ENCODE measurements around the gene SPN.
"Not testable (repeated sequence)": the region's sequence is repeated elsewhere in the genome, so short reads cannot be mapped to it uniquely, and the experiment has no call there.

The SPN gene

DNA sequence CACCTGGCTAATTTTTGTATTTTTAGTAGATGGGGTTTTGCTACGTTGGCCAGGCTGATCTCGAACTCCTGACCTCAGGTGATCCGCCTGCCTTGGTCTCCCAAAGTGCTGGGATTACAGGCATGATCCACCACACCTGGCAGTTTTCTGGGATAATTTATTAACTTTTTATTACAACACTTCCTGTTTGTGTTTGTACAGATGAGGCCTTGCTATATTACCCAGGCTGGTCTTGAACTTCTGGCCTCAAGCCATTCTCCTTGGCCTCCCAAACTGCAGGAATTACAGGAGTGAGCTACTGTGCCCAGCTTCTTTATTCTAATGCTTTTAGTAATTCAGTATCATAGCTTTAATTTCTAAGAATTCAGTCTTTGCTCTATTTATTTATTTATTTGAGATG, 16.1 kb upstream of the SPN start:
- DNase-seq (ENCODE audit: low read depth), result no peak

DNA sequence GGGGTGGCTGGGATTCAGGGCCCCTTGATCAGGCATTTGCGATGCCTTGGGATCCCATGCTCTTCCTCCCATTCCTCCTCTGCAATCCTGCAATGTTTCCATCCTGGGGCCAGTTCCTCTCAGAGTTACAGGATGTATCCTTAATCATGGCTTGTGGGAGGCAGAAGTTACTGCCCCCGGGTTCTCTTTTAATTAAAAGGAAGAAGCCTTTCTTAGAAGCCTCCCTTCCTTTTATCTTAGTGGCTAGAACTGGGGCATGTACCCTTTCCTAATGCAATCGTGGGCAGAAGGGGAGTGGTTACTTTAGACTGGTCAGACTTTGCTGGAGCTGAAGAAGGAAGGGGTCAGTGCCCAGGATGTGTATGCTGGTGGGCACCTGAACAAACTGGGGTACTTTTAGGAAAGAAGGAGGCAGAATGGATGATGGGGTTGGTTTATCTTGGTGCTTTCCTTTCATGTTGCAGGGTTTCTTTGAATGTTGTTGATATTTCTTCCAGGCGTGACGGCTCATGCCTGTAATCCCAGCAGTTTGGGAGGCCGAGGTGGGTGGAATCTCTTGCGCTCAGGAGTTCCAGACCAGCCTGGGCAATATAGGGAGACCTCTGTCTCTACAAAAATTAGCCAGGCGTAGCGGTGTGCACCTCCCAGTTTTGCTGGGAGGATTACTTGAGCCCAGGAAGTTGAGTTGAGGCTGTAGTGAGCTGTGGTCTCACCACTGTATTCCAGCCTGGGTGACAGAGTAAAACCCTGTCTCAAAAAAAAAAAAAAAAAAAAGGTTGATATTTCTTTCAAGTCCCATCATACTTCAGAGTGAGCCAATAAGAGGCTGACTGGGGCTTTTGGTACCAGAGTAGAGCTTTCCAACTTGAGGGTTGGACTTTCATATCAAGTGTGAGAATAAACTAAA, 13.2 kb upstream of the SPN start:
- no peak for DNase-seq (ENCODE audit: low read depth)

DNA sequence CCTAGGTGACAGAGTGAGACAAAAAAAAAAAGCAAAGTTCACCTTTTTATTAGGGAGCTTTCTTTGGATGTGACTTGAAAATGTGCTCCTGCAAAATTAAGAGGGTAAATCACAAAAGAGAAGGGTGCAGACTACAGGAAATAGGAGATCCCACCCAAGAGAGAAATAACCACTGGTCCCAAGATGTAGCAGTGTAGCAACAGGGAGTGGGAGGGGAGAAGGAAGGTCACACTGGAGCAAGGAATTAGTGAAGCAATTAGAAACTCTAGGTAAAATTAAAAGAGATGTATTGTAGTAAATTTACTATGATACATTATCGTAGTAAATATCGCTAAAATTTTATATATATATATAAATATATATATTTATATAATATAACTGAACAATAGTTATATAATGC, 12.3 kb upstream of the SPN start:
- DNase-seq (ENCODE audit: low read depth), result no peak

DNA sequence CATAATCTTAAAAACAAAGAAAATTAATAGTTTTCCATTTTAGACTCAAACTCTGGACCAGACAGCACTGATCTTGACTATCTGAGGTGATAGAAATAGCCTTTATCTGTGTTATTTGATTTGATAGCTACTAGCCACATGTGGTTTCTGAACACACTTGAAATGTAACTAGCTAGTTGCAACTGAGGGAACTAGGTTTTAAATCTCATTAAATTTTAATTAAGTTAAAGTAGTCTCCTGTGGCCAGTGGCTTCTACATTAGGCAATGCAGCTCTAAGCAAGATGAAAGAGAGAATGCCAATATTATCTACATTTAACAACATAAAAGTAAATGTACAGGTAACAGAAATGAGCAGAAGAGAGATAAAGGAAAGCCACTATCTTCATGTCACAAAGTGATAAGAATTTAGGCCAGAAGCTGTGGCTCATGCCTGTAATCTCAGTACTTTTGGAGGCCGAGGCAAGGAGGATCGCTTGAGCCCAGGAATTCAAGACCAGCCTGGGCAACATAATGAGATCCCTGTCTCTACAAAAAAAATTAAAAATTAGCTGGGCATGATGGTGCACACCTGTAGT, 11.2 kb upstream of the SPN start:
- no peak for DNase-seq (ENCODE audit: low read depth)

DNA sequence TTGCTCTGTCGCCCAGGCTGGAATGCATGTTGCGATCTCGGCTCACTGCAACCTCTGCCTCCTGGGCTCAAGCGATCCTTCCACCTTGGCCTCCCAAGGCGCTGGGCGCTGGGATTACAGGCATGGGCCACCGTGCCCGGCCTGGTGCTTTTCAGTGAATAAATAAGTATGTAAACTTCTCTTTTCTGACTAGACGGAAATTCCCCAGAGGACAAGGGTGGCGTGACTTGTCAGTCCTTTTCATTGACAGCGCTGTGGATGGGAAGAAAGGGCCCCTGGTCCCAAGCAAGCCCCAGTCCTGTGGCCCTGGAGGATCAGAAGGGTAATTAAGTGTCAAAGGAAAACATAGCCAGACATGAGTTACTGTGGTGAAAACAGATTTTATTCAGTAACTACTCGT, 9.6 kb upstream of the SPN start:
- no peak for DNase-seq (ENCODE audit: low read depth)

DNA sequence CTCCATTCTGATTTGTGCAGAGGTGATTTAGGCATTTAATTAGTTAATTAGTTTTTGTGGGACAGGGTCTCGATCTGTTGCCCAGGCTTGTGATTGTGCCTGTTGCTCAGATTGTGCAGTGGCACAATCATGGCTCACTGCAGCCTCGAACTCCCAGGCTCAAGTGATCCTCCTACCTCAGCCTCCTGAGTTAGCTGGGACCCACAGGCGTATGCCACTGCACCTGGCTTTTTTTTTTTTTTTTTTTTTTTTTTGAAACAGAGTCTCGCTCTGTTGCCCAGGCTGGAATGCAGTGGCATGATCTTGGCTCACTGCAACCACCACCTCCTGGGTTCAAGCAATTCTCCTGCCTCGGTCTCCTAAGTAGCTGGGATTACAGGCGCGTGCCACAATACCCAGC, 9.2 kb upstream of the SPN start:
- not testable (repeated sequence) for DNase-seq (ENCODE audit: low read depth)

DNA sequence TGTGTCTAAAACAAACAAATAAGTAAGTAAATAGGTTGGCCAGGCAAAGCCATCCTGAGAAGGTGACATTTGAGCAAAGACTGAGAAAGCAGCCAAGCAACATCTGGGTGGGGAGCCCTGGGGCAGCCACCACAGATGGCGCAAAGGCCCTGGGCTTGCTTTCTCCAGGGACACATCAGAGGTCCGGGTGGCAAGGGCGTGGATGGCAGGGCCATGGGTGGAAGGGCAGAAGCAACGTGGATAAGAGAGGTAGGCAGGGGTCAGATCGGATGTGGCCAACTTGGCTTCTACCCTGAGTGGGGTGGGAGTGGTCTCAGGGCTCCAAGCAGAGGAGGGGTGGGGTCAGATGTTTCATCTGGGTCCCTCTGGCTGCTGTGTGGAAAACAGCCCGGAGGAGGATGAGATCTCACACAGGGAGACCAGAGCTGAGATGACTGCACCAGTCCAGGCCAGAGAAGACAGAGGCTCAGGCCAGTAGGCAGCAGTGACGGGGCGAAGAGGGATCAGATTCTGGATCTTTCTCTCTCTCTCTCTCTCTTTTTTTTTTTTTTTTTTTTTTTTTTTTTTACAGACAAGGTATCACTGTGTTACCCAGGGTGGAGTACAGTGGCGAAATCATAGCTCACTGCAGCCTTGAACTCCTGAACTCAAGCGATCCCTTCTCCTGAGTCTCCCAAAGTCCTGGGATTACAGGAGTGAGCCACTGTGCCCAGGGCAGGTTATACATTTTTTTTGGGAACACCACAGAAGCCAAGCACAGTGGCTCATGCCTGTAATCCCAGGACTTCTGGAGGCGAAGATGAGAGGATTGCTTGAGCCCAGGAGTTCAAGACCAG, 6.1 kb upstream of the SPN start:
- DNase-seq (ENCODE audit: low read depth), result no peak

DNA sequence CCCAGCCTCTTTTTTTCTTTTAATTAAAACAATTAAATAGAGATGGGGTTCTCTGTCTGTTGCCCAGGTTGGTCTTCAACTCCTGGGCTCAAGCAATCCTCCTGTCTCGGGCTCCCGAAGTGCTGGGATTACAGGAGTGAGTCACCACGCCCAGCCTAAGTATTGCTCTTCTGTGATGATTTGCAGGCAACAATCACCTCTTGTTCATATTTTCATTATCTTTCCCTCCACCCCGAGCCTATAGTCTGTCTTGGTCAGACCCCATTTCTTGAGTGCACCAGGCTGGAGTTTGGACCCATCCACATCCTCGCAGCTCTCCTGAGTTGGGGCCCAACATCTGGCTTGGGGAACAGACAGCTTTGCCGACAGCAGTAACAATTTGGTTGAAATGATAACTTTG, 4.3 kb upstream of the SPN start:
- DNase-seq (ENCODE audit: low read depth), result no peak

DNA sequence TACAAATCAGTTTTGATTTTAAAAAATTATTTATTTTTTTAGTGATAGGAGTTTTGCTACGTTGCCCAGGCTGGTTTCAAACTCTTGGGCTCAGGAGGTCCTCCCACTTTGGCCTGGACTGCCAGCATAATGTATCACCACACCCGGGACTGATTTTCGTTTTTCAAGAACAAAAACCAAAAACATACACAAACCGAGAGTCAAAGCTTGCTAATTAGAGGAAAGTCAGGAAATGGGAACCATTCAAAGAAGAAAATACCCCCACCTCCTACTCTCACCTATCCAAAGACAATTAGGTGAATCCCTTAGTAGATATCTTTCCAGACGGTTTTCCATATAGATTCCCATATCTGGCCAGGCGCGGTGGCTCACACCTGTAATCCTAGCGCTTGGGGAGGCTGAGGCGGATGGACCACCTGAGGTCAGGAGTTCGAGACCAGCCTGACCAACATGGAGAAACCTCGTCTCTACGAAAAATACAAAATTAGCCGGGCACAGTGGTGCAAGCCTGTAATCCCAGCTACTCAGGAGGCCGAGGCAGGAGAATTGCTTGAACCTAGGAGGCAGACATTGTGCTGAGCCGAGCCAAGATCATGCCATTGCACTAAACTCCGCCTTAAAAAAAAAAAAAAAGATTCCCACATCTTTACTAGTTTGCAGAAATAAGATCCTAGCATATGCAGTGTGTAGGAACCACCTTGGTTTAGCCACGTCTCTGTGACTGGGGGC, 883 bp upstream of the SPN start:
- DNase-seq (ENCODE audit: low read depth), result no peak

DNA sequence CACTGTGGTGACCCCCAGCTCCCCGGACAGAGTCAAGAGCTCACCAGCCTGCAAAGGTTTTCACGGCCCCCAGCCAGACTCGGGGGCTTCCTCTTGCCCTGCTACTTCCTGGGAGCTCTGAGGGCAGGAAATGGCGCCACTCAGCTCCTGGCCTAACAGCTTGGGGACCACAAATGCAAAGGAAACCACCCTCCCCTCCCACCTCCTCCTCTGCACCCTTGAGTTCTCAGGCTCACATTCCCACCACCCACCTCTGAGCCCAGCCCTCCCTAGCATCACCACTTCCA, 375 bp upstream of the SPN start:
- DNase-seq (ENCODE audit: low read depth), result no peak

DNA sequence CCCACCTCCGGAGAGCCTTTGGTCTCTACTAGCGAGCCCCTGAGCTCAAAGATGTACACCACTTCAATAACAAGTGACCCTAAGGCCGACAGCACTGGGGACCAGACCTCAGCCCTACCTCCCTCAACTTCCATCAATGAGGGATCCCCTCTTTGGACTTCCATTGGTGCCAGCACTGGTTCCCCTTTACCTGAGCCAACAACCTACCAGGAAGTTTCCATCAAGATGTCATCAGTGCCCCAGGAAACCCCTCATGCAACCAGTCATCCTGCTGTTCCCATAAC, 702 bp downstream of the SPN start:
- no peak for DNase-seq (ENCODE audit: low read depth)

DNA sequence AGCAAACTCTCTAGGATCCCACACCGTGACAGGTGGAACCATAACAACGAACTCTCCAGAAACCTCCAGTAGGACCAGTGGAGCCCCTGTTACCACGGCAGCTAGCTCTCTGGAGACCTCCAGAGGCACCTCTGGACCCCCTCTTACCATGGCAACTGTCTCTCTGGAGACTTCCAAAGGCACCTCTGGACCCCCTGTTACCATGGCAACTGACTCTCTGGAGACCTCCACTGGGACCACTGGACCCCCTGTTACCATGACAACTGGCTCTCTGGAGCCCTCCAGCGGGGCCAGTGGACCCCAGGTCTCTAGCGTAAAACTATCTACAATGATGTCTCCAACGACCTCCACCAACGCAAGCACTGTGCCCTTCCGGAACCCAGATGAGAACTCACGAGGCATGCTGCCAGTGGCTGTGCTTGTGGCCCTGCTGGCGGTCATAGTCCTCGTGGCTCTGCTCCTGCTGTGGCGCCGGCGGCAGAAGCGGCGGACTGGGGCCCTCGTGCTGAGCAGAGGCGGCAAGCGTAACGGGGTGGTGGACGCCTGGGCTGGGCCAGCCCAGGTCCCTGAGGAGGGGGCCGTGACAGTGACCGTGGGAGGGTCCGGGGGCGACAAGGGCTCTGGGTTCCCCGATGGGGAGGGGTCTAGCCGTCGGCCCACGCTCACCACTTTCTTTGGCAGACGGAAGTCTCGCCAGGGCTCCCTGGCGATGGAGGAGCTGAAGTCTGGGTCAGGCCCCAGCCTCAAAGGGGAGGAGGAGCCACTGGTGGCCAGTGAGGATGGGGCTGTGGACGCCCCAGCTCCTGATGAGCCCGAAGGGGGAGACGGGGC, 1.3 kb downstream of the SPN start:
- DNase-seq (ENCODE audit: low read depth), result no peak

DNA sequence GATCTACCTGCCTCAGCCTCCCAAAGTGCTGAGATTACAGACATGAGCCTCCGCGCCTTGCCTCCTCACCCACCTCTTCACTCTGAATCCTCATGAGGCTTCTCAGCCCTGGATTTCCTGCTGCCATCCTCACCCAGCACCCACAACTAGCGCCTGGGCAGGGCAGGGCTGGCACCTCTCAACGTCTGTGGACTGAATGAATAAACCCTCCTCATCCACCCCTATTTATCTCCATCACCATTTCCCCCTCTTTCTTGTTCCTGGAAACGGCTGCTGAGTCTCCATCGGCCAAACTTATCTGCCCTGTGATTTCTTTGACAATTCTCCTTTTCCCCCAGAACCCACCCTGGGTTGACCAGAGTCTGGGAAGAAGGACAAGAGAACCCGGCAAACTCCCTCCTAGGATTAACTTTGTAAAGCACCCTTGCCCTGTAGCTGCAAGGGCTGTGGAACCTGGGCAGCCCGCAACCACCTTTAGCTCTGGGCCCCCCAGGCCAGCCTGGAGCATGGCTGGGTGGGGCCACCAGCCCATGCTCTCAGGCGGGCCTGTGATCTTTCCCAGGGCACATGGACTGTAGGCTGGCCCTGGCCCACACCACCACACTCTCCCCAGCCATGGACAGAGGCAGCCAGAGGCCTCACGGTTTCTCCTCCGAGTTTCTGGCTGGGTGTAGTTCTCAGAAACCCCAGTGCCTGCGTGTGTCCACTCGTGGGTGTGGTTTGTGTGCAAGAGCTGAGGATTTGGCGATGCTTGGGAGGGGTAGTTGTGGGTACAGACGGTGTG, 2.4 kb downstream of the SPN start:
- no peak for DNase-seq (ENCODE audit: low read depth)

DNA sequence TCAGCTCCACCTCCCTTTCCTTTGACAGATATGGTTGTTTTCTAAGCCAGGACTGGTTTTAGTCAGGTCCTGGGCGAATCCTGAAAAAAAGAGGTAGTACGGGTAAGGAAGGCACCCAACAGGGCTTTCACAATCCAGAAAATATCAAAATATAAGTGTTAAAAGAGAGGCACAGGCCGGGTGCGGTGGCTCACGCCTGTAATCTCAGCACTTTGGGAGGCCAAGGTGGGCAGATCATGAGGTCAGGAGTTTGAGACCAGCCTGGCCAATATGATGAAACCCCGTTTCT, 4.2 kb downstream of the SPN start:
- not testable (repeated sequence) for DNase-seq (ENCODE audit: low read depth)

DNA sequence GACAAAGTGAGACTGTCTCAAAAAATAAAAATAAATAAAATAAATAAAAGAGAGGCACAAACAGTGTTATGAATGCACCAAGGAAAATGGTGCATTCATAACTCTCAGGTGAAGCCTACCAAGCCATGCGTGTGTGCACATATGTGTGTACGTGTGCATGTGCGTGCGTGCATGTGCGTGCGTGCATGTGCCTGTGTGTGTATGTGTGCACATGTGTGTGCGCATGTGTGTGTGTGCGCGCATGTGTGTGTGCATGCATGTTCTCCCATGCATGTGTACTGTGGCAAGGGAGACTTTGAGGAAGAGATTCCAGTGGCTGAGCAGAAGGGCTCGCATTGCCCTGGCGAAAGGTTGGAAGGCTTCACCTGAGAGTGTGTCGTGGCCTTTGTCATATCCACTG, 4.7 kb downstream of the SPN start:
- DNase-seq (ENCODE audit: low read depth), result no peak

DNA sequence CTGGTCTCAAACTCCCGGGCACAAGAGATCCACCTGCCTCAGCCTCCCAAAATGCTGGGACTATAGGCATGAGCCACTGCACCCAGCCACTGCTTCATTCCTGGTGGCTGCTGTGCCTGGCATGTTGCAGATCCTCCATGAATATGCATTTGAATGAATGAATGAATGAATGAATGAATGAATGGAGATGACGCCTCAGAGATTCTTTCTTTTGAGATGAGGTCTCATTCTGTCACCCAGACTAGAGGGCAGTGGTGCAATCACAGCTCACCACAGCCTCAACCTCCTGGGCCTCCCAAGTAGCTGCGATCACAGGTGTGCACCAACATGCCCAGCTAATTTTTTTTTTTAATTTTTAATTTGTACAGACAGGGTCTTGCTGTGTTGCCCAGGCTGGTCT, 5.2 kb downstream of the SPN start:
- no peak for DNase-seq (ENCODE audit: low read depth)

DNA sequence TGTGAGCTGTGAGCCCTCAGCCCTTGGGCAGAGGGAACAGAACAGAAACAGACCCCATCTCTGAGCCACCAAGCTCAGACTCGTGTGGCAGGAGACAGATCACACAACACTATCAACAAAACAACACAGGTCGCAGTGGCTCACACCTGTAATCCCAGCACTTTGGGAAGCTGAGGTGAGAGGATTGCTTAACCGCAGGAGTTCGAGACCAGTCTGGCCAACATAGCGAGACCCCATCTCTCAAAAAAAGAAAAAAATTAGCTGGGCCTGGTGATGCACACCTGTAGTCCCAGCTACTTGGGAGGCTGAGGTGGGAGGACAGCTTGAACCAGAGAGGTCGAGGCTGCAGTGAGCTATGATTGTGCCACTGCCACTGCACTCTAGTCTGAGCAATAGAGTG, 10.5 kb downstream of the SPN start:
- DNase-seq (ENCODE audit: low read depth), result no peak

DNA sequence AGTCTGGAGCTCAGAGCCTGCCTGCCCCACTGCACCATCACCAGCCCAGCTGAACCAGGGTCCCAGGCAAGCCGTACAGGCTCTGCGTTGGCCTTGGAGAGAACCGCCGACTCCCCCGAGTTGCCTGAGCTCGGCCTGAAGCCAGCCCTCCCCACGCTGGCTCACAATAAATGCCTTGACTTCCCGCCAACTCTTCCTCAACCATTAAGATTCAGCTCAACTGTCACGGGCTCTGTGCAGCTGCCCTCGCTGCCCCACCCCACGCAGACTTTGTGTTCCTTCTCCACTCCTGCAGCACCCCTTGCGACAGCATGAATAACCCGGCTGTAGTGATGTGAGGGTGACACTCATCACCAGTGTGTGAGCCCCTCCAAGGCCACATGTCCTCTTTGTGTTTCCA, 11.1 kb downstream of the SPN start:
- no peak for DNase-seq (ENCODE audit: low read depth)

DNA sequence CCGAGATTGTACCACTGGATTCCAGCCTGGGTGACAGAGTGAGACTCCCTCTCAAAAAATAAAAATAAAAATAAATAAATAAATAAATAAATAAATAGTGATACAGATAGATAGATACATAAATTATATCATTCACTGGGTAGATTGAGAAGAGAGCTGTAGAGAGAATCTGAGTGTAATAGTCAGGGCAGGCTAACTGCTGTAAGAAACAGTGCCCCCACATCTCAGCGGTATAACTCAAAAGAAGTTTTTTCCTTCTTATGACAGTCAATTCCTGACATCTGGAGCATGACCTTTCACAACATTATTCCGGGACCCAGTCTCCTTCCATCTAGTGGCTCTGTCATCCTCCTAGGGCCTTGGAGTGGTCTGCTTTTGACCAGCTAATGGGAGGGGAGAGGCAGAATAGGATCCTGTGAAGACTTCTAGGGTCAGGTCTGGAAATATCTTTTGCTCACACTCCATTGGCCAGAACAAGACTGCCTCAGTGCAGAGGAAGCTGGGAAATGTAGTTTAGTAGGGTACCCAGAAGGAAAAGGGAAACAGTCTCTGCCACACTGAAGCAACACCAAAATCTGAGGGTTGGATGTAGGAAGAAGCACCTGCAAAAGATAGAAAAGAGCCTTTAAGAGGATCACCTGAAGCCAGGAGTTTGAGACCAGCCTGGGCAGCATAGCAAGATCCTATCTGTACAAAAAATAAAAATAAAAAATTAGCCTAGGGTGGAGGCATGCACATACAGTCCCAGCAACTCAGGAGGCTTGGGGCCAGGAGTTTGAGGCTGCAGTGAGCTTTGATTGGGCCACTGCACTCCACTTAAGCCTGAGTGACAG, 13.0 kb downstream of the SPN start:
- DNase-seq (ENCODE audit: low read depth), result no peak
